Measurements from ENCODE around the gene TMEM271.
"Not testable (repeated sequence)": the region's sequence is repeated elsewhere in the genome, so short reads cannot be mapped to it uniquely, and the experiment has no call there.

The TMEM271 gene

DNA sequence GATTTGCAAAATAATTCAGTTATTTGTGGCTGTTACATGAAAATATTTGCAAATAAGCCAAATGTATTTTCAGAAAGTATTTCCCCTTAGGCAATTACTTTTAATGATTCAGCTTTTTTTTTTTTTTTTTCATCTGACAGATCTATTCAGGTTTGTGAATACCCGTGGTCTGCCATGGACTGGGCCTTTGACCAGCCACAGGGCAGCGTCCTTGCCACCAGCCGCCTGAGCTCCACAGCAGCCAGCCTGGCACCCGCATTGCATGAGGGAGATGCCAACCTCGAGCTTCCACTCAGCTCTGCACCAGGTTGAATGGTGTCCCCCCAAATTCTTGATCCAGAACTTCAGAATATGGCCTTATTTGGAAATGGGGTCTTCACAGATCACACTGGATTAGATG lies 14.7 kb downstream of the TMEM271 start:
- DNase-seq = no peak

DNA sequence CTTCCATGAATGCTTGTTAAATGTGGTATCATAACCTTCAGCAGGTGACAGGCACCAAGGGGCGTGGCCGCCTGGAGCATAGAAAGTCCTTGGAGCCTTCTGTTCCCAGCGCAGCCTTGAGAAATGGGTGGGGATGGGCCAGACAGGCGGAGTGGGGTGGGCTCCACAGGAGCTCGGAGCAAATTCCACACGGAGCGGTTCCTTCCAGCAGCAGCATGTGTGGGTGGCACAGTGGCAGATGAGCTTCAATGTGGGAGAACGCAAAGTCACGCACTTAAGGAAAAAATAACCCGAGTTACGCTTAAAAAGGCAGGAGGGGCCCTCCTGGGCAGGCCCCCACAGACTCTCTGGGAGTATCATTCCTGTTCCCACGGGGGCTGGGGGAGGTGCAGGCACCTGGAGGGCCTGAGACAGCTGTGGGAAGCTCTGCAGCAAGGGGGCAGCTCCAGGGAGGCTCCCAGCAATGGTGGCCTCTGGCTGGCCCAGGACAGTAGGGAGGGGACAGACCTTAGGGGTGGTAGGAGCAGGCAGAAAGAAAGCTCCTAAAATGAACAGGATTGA lies 15.3 kb downstream of the TMEM271 start:
- no peak for DNase-seq

DNA sequence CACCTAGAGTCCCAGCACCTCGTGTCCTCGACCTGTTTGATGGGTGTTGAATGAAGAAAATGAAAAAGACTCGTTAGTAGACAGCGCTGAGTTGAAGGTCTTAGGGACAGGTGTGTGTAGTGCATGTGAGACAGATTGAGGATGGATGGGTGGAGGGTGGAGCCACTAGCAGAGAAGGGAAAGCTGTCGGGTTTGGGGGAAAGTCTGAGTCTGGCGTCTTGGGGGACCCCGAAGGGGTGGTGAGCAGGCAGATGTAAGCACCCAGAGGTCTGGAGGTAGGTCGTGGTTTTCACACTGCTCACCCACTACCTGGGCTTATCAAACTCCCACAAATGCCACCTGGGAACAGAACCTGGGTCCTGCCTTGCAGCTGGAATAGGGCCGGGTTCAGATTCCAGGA lies 16.0 kb downstream of the TMEM271 start:
- DNase-seq = no peak

DNA sequence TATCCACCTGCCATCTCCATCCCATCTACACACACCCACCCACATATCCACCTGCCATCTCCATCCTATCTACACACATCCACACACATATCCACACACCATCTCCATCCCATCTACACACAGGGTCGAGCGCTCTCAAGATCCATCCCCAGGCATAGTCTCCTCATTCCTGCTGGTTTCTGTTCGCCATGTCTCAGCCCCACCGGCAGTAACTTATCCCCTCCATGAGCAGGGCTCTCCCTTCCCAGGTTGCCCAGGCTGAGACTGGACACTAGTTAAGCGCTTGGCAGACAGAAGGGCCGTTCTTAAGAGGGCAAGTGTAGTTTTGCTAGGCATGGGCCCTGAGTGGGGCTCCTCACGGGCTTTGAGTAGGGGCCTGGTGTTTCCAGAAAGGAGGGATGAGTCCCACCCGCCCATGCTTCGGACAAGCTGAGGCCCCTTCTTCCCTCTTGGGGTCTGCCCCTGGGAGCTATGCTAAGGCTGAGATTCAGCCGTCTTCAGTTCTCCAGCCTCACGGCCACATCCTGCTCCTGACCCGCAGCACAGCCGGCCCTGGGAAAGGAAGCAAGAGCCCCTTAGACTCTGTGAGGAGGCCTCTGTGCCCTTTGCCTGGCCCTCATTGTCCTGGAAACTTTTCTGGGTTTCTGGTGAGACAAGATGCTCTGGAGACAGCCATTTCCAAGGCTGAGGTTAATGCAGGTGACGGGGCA lies 20.4 kb downstream of the TMEM271 start:
- DNase-seq = no peak

DNA sequence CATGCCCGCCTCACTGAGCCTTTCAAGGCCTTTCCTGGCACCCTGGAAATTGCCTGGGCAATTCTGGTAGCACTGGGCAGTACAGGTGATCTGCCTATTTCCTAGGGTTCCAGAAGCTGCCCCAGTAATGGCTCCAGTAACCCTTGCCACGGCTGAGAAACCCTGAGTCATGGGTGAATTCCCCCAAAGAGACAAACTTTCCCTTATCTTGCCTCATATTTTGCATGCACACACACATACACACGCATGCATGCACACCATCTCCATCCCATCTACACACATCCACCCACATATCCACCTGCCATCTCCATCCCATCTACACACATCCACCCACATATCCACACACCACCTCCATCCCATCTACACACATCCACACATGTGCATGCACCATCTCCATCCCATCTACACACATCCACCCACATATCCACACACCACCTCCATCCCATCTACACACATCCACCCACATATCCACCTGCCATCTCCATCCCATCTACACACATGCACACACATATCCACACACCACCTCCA lies 21.2 kb downstream of the TMEM271 start:
- not testable (repeated sequence) for DNase-seq

DNA sequence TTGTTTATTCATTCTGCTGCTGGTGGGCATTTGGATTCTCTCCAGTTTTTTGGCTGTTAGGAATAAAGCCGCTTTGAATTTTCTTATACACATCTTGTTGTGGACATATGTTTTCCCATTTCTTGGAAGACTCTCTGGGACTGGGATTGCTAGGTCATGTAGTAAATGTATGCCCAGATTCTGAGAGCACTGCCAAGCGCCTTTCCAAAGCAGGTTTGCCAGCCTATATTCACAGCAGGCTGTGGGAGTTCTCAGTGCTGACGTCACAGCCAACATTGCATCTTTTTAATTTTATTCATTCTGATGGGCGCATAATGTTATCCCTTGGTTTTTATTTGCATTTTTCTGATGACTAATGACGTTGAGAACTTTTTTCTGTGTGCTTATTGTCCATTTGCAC lies 24.1 kb downstream of the TMEM271 start:
- DNase-seq = no peak

DNA sequence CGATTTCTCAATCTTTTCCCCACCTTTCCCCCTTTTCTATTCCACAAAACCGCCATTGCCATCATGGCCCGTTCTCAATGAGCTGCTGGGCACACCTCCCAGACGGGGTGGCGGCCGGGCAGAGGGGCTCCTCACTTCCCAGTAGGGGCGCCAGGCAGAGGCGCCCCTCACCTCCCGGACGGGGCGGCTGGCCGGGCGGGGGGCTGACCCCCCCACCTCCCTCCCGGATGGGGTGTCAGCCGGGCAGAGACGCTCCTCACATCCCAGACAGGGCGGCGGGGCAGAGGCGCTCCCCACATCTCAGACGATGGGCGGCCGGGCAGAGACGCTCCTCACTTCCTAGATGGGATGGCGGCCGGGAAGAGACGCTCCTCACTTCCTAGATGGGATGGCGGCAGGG lies 25.8 kb downstream of the TMEM271 start:
- not testable (repeated sequence) for DNase-seq

DNA sequence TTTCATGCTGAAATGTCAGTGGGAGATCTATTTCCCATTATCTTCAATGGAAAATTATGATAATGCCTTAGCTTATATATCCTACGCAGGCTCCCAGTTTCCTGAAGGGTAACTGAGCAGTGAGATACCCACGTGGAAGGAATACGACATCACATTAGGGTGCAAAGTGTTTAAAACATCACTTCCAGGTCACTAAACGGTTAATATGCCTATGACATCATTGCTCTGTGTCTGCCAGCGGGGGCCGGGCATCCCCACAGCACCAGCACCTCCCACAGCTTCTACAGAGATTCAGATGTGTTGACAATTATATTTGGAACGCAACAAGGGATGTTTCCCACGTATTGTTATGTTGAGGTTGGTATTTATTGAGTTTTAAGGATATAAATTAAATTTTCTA lies 27.1 kb downstream of the TMEM271 start:
- no peak for DNase-seq

DNA sequence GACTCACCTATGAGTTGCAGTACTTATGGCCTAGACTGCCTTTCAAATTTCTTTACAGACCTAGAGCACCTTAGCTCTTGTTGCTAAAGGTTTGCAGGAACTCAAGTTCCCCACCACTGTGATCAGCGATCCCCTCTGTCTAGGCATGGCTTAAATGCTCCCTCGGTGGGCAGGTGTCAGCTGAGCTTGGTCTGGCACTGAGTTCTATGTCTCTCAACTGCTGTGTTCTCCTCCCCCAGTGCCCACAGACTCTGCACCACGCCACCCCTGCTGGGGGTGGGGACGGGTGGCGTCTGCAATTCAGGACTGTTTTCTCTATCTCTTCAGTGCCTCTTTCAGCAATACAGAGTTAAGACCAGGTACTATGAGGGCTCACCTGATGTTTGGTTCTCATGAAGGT lies 30.5 kb downstream of the TMEM271 start:
- no peak for DNase-seq

DNA sequence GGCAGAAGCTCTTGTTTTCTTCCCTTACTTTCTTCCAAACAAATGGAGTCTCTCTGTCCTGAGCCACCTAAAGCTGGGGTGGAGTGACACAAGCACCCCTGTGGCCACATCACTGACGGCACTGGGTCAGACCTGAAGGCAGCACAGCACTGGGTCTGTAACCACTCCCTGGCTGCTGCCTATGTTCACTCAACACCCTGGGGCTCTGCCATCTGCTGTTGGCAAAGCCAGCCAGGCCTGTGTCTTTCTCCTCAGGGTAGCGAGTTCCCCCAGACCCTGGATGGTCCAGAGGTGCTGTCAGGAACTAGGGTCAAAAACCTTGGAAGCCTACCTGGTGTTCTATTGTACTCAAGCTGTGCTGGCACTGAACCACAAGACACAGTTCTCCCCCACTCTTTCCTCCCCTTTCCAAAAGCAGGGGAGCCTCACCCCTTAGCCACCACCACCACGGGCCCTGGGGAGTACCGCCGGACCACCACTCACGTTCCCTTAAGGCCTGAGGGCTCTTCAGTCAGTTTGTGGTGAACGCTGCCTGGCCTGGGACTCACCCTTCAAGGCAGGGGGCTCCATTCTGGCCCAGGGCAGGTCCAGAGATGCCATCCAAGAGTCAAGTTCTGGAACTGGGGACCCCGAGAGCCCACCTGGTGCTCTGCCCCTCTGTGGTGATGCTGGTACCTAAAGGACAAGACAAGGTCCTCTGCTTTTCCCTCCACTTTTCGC lies 31.5 kb downstream of the TMEM271 start:
- DNase-seq = no peak

DNA sequence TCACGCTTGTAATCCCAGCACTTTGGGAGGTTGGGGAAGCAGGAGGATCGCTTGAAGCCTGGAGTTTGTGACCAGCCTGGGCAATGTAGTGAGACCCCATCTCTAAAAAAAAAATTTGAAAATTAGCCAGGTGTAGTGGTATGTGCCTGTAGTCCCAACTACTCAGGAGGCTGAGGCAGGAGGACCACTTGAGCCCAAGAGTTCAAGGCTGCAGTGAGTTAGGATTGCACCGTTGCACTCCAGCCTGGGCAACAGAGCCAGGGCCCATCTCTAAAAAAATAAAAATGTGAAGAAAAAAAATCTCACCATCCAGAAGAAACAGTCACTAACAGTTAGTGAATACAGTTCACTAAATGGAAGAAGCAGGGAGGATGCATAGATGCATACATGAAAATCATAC lies 34.8 kb downstream of the TMEM271 start:
- no peak for DNase-seq

DNA sequence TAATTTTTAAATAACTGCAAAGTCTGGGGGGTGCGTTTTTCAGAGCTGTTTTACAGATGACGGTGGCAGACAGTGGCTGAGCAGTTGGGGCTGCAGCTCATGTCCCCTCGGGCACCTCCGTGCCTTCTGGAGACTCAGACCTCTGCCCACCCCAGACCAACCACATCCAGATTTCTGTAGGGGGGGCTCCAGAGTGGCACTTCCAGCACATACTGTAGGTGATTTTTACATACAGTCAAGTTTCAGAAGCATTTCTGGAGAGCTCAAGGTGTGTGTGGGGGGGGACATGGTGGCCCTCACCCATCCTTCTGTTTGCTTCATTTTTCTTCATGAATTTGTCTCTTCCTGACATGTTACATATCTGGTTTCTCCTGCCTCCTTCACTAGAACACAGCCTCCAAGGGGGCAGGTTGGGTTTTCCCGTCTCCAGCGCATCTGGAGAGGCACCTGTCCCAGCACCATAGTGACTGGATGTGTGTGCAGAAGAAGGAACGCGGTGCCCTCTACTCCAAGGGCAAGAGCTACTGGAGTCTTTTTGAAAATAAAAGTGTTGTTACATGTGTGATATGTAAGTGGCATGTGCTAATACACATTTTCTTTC lies 37.5 kb downstream of the TMEM271 start:
- DNase-seq = no peak

DNA sequence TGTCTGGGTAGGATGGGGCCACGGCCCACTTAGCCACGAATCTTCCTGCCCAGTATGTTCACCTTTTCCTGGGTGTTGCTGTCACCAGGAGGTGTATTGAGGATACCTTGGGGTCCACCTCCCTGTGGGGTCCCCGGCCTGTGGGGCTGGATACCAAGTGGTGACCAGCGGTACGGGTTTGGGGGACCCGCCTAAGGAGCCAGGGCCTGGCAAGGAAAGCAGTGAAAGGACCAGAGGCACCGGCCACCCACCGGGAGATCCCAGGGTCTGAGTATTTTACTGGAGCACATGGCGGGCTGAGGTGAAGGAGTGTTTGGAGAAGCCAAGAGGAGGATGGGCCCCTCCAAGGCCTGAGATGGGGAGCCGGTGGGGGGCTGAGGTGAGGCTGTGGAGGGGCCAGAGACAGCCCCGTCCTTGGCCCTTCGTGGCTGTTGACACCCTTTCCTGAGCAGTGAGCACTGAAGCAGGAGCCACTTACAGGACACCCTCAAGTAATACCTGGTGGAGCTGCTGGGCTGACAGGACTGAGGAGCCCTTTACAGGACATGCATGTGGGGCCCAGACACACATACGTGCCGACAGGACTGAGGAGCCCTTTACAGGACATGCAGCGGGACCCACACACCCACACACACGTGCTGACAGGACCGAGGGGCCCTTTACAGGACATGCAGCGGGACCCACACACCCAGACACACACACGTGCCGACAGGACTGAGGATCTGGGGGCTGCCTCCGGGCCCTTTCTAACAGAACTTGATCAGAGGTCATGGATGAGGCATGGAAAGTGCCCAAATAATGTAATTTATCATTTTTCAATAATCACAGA lies 38.4 kb downstream of the TMEM271 start:
- no peak for DNase-seq

DNA sequence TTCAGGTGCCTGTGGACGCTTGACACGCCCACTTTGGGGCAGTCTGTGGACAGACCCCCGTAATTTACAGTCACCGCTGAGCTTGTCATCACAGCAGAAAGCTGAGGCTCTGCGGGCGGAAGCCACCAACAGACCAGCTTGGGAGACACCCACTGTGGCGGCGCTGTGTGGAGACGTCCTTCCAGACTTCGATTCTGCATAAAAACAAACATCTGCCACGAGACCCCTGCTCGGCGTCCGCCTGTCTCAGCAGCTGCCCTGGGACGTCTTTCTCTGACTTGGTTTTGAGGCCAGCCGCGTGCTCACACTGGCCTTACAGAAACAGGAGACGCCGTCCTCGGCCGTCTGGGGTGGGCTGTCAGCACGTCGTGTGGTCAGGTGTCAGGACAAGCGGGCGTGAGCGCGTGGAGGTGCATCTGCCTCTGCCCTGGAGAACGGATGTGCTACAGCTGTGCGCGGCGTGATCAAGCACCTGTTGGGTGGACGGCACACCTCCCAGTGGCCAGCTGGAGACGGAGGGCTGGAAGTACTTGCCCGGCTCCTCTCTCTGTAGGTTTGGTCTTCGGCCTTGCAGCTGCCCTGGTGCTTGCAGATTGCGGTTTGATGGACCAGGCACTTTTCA lies 39.6 kb downstream of the TMEM271 start:
- DNase-seq = no peak

DNA sequence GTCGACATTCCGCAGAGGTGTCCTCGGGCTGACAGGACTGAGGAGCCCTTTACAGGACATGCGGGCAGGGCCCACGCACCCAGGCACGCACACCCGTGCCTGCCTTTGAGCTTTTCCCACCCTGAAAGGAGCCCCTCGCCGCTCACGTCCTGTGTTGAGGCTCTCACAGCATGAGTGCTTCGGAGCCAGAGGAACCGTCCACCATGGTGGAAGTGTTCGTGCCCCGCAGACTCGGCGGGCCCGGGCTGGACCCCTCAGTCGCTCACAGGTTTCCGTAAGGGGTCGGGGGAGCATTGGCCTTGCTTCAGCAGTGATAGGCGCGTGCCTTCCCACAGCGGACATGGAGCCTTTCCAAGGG lies 40.2 kb downstream of the TMEM271 start:
- DNase-seq = no peak

DNA sequence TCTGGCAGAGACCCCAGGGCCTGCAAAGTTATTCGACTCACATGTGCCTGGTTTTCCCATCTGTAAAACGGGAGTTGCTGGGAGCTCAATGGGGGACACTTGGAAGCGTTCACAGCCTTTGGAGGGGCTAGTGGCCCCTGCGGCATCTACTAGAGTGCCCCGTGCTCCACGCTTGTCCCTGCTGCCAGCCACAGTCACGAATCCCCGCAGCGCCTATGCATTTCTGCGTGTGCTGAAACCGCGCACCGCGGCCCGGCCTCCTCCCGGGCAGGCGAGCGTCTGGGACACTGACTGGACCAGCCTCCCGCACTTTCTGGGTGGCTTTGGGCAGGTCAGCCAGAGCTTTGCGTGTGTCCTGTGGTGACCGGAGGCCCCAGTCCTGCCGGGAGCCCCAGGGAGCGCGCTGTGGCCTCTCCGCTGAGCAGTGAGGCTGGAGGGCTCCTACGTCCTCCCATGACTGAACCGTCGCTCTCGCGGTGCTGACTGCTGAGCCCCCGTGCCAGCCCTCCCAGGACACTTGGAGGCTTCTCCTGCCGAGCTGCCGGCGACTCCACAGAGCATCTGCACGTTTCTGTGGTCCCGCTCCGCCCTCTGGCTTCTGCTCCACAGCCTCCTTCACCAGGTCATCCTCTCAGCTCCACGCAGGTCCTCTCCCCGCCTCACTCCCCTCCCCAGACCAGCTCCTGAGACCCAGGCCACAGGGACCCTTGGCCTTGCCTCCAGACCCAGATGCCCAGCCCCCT lies 40.7 kb downstream of the TMEM271 start:
- no peak for DNase-seq

DNA sequence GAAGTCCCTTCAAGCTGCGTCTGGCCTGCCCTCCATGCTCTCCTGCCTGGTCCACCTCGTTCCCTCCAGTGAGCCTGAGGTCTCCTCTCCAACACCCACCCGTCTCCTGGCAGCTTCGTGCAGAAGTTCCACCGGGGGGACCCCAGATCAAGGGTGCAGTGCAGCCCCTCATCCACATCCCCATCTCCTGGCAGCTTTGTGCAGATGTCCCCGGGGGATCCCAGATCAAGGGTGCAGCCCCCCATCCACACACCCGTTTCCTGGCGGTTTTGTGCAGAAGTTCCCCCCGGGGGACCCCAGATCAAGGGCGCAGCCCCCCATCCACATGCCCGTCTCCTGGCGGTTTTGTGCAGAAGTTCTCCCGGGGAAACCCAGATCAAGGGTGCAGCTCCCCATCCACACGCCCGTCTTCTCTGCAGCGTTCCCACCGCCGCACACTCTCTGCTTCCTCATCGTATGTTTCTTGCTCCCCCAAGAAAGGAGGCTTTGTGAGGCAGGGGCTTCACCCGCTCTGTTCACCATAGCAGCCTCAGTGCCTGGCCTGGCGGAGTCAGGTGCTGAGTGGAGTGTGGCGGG lies 41.4 kb downstream of the TMEM271 start:
- no peak for DNase-seq

DNA sequence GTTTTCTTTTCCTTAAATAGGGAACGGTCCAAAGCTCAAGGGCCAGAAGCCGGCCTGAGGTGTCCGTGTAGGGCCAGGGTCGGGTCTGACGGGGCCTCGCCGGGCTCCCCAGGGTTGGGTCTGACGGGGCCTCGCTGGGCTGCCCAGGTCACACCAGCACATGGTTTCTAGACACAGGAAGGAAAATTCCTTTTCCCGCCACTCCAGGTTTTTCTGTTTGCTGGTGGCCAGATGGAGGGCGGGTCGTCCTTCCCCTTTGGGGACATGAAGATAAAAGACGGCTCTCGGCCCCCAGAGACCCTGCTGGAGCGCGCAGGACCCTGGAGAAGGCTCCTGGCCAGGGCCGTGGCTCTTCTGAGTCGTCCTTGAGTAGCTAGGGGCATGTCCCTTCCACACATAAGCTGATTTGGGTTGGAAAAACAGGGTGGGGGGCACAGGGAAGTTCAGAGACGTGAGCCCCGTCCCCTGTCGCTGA lies 42.0 kb downstream of the TMEM271 start:
- DNase-seq = no peak

DNA sequence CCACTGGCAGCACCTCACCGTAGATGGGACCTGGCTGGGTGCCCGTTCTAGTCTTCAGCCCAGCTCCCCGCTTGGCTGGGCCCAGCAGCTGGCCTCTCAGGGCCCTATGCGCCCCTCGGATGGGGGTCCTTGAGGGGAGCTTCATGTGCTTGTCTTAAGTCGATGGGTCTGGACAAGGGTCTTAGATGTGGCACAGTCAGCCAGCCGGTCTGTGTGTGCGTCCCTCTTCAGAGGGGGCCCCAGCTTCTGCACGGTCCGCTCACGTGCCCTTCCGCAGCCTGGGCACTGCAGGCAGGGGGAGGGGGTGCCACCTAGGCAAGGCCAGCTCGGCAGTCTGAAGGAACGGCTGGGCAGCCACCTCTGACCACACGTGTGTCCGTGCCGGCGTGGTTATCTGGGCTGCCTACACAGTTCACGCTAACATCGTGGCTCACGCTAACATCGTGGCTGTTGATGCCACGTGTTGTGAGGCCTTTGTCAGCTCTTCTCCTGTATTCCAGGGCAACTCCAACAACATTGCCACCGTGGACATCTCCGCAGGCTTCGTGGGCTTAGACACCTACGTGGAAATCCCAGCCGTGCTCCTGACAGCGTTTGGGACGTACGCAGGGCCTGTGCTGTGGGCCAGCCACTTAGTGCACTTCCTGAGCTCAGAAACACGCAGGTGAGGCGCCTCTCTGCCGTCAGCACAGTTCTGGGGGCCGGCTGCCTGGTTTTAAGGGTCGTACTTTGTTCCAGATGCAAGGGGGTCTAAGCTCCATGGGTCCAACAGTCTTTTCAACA lies 42.6 kb downstream of the TMEM271 start:
- DNase-seq = no peak

DNA sequence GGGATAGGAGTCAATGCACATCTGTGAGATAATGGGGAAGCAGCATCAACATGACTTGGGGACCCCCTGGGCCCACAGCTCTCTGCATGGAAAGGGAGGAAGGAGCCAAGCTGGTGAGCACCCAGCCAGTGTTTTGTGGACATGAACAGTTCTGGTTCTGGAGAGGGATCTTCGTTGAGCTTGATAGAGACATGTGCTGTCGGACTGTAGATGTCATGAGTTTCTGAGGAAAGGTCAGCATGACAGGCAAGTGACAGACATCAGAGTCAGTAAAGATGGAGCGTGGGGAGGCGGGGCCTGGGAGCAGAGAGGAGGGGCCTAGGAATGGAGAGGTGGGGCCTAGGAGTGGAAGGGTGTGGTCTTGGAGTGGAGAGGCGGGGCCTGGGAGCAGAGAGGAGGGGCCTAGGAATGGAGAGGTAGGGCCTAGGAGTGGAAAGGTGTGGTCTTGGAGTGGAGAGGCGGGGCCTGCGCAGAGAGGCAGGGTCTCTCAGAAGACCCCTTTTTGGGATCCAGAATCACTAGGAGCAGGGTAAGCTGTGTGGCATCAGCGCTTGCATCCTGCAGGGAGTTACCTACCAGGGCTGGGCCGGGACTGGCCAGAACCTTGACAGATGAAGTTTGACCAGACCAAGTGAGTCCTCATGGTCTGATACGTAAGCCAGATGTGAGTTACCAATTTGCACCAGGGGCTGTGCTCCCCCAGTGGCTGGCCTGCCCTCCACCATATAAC lies 43.3 kb downstream of the TMEM271 start:
- DNase-seq = no peak

Measured in activated CD4-positive, alpha-beta T cell treated with anti-CD3 and anti-CD28 coated beads, Interleukin-2, amount 50 U/mL, for 48 hours (primary cell).